HG03064 (cell line): ENCODE results near the gene MFN2.
"Not testable (repeated sequence)": the region's sequence is repeated elsewhere in the genome, so short reads cannot be mapped to it uniquely, and the experiment has no call there.

Experiments
- ATAC-seq: cut with Tn5 transposase; IDR thresholded peaks from one replicate; pipeline ENCODE4 v1.9.1; 2021; ENCODE audit warnings: low read depth; ENCODE audit not compliant: unreplicated experiment

The MFN2 gene

DNA sequence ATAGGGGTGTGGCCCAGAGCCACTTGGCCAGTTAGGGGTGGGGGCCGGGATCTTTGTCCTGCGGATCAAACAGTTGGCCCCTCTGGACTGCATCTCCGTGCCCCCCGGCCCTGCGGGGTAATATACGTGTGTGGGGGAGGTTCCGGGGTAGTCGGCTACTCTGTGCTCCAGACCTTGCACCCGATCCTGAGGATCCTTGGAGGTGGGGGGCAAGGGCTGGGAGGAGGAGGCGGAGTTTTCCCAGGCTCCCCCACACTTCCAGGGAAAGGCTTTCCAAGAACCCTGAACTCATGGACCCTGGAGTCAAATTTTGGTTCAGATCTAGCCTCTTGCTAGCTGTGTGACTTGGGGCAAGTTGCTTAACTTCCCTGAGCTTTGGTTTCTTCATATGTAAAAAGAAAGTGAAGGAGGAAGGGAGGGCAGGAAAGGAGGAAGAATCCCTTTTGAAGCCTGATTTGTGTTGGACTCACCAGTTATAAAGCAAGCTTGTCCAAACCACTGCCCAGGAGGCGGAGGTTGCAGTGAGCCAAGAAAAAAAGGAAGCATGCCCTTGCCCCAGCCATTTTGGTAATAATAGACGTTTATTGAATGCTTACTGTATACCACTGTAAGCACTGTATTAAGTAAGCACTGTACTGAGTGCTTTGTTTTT lies 39.7 kb downstream of the MFN2 start:
- peak; percentile 2 for ATAC-seq

DNA sequence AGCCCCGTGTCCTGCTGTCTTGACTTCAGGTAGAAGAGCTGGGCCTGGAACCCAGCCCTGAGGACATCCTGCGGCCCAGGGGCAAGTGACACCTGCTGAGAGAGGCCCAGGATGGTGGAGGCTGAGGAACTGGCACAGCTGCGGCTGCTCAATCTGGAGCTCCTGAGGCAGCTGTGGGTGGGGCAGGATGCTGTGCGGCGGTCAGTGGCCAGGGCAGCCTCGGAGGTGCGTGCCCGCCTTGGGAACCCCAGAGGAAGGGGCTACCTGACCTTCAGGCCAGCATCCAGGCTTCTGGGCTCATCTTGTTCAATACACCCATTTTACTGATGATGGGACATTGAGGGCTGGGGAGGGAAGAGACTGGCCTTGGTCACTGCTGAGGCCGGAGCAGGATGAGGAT lies 41.4 kb downstream of the MFN2 start:
- ATAC-seq, result no peak

- no peak for ATAC-seq
Observed at GRCh38 chr1:12022036-12022435, 41.8 kb downstream of the MFN2 start.

- no peak for ATAC-seq
Observed at GRCh38 chr1:12026586-12026985, 46.3 kb downstream of the MFN2 start.

DNA sequence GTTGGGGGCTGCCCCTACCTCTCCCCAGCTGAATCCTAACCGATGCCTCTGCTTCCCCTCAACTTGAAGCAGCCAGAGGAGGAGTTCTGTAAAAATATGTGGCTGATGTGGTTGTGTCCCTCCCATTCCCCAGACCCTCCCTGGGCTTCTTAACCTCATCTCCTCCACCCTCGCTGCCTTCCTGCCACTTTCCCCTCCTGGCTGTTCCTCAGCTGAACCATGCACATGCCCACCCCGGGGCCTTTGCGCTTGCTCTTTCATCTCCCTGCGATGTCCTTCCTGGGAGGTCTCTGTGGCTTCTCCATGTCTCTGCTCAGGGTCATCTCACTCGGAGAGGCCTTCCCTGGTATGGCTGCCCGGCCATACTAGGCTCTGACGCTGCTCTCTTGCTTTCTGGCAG lies 48.0 kb downstream of the MFN2 start:
- no peak for ATAC-seq

DNA sequence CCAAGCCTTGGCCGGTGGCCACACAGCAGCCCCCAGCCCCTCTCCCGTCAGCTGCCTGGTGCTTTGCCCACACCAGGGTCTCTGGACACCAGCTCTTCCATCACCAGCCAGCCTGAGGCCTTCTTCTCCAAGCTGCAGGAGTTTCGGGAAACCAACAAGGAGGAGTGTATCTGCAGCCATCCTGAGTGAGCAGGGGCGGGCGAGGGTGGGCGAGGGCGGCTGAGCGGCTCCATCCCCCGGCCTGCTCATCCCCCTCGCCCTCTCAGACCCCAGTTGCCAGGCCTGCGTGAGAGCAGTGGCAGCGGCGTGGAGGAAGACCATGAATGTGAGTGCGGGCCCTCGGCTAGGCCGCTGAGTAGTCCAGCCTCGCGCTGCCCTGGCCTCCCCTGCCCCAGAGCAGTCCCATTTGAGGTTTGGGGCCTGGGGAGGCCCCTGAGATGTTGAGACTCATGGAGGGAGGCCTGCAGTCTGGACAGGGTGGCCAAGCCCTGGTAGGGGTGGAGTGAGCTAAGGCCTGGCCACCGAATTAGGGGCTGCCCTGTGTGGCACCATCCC lies 48.8 kb downstream of the MFN2 start:
- no peak for ATAC-seq

DNA sequence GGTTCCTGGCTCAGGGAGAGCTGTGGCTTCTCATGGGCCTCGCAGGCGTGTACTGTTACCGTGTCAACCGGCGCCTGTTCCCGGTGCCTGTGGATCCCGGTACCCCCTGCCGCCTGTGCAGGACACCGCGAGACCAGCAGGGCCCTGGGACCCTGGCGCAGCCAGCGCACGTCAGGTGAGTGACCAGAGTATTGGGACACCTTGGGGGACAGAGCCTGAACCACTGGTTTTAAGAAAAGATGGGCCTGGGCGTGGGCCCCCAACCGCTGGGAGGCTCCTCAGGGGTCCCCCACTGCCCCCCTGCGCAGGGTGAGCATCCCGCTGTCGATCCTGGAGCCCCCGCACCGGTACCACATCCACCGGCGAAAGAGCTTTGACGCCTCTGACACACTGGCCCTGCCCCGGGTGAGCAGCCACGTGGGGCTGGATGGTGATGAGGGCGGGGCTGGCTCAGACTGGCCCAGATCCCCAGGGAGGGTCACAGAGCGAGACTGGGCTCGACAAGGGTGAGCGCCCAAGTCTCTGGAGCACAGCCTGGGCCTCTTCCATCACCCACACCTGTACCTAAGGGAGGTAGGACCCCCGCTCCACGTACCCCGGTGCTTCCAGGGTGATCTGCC lies 49.6 kb downstream of the MFN2 start:
- no peak for ATAC-seq

GRCh38 chr1:12031039-12031980 lies 51.1 kb downstream of the MFN2 start:
- ATAC-seq, result no peak

DNA sequence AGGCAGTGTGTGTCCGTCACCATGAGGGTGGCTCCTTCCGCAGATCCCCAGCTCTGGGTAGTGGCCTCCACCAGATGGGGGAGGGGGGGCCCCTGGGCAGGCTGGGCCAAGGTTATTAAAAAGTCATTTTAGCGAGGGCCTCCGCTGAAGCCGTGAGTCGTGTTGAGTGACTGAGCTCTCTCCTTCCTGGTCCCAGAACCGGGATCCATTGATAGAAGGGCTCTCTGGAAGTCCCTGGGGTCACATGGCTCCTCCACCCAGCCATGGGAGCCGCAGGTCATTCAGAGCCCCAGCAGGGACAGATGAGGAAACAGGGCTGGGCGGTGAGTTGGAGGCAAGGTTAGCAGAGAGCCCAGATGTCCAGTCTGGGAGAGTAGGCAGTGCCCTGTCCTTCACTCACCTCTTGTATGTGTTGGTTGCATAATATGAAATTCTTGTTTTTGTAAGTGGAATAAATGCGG lies 51.9 kb downstream of the MFN2 start:
- ATAC-seq, result no peak

DNA sequence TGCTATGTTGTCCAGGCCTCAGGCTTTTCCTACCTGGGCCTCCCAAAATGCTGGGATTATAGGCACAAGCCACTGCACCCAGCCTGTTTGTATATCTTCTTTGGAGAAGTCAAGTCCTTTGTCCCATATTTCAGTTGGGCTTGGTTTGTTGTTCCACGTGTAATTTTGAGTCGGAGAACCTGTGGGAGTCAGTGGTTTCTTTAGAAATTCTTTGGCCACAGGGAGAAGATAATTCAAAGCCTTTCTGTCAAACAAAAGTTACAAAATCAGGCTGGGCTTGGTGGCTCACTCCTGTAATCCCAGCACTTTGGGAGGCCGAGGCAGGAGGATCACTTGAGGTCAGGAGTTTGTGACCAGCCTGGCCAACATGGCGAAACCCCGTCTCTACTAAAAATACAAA lies 53.2 kb downstream of the MFN2 start:
- ATAC-seq, result not testable (repeated sequence)

DNA sequence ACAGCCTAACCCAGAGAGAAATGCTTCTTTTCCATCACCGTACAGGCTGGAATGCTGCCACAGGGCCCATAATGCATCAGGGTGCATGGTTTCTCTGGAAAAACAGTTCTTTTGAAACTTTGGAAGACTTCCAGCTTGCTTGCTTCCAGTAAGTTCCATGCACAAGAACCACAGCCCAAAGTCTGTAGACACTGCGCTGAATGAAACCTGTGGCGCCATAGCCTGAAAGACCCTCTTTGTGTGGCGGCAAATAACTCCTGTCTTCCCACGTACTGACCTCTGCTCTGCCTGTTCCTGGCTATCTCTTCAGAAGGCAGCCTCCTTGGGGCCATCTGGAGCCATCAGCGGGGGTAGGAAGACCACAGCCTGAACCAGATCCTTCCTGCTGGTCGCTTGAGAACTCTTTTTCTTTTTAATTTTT lies 54.1 kb downstream of the MFN2 start:
- no peak for ATAC-seq

- no peak for ATAC-seq
Observed at GRCh38 chr1:12035312-12035711, 55.1 kb downstream of the MFN2 start.

DNA sequence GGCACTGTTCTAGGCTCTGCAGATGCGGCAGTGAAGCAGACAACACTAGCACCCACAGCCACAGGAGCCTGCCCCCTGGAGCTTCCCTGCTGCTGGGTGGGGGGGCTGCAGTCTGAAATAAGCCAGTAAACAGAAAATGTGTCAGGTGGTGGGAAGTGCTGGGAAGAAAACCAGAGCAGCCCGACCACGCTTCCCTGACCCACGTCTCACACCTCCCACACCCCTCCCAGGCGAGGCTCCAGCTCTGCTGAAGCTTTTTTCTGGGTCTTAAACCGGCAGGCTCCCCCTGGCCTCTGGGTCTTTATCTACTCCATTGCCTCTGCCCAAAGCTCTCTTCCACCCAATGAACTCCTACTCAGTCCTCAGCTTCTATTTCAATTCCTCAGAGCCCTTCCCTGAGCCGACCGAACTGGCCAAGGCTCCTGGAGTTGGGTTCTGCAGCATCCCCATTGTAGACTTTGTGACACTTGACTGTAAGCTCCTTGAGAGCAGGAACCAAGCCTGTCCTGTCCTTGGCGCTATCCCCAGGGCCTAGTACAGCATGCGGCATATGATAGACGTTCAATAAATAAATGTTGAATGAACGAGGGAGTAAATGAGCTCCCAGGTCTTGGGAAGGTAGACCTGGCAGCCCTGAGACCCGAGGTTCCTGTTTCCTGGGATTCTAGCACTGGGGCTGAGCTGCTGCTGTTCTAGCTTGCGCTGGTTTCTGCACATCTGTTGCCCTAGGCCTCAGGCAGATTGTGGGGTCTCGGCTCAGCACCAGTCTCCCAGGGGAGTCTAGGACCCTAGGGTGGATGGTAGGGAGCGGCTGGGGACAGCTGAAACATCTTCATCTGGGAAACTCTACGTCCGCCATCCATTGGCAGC lies 57.5 kb downstream of the MFN2 start:
- no peak for ATAC-seq

DNA sequence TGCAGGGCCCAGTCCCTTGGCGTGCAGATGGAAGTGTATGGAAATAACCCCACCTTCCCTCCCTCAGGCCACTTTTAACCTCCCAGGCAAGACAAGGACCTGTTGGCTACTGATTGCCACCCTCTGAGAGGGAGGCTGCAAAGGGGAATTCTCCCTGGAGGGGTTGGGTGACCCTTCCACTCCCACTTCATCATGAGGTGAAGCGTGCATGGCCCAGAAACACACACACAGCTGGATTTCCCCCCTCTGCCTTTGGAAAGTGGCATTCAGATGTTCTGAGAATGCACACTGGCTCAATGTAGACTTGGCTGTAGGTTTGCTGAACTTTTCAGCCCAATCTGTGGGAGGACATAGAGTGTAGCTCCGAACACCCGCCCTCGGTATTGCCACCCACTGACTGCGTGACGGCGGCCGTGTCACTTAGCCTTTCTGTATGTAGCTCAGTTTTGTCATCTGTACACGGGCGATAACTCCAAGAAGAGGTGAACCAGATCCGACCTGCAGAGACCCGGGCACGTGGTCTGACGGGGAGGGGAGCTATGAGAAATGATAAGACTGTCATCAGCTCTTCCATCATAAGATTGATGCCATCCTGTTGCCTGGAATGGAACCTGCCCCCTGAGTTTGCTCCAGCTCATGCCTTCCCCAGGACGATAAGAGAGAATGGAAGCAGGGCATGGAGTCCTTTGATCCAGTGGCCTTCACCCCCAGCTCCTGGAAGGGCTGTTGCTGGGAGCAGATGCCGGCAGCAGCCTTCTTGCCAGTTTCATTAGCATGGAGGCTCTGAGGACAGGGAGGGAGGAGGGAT lies 58.3 kb downstream of the MFN2 start:
- ATAC-seq, result no peak

DNA sequence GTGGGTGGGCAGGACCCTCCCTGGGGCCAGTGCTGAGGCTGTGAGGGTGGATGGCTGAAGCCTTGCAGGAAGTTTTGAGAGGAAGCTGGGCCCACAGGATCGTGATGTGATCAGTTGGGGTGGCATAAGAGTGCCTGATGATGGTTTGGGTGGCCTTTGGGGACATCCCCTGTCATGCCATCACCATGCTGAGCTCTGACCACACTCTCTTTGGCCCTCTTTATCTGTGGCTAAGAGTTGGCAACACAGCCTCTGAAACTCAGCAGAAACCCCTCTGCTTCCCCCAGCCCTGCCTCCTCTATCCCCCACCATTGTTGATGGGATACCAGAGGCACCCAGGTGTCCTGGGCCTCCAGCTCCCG lies 58.9 kb downstream of the MFN2 start:
- no peak for ATAC-seq

- peak; percentile 44 for ATAC-seq
Observed at GRCh38 chr1:12039824-12040456, 59.7 kb downstream of the MFN2 start.

- ATAC-seq, result peak; percentile 70
Observed at GRCh38 chr1:12040457-12041051, 60.3 kb downstream of the MFN2 start.

DNA sequence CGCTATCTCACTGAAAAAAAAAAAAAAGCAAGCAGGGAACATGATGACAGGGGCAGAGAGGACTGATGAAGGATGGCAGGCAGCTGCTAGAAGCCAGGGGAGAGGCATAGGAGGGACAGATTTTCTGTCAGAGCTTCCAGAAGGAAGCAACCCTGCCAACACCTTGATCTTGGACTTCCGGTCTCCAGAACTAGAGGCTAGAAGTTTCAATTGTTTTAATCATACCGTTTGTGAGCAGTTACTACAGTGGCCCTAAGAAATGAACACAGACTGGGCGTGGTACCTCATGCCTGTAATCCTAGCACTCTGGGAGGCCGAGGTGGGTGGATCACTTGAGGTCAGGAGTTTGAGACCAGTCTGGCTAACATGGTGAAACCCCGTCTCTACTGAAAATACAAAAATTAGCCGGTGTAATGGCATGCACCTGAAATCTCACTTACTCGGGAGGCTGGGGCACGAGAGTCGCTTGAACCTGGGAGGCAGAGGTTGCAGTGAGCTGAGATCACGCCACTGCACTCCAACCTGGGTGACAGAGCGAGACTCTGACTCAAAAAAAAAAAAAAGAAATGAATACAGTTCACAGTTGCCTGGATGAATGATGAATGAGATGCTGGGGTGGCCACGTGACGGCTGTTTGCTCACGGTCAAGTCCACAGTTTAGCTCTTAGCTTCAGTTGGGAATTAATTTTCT lies 64.1 kb downstream of the MFN2 start:
- not testable (repeated sequence) for ATAC-seq
